H1 (cell line): Measurements from ENCODE around the gene SPOCK2. TPM values are rescaled to one million over a fixed set of nuclear protein-coding genes. Genes with fewer than 3 reads are reported as not detected.

Source experiments
- HDAC2 ChIP-seq, 2 experiments: fragments of 300-600 bp in 1 of 2; sonication (generic) in 1 of 2; IDR thresholded peaks; 2 replicates each; pipeline ENCODE4 v1.6.1; 2011 to 2012; ENCODE audit warnings: low read depth in 2 of 2, low read length in 2 of 2, mild to moderate bottlenecking in 2 of 2, moderate library complexity in 2 of 2, borderline replicate concordance in 1 of 2, inconsistent platforms in 1 of 2
- RBBP5 ChIP-seq: IDR thresholded peaks from 2 replicates; pipeline ENCODE4 v1.7.1; 2012; ENCODE audit warnings: low read depth, mild to moderate bottlenecking, inconsistent platforms, low read length, moderate library complexity, borderline replicate concordance
- SP4 ChIP-seq: IDR thresholded peaks from 2 replicates; pipeline ENCODE4 v1.6.1; 2012; ENCODE audit warnings: low read length, inconsistent platforms
- polyA plus RNA-seq, 7 experiments: library from polyadenylated mRNA; depleted of rRNA in 3 of 7; stranded (reverse) in 5 of 7; unstranded in 2 of 7; fragments of >200 nt in 5 of 7; fragments of 200-250 nt in 2 of 7; gene quantifications; 1 replicate in 5 of 7; 2 replicates in 1 of 7; 4 replicates in 1 of 7; pipeline versions ENCODE4 v1.2.1 to v1.2.3, GENCODE V29; 2011 to 2013; ENCODE audit warnings: missing spikeins in 2 of 7, mixed read lengths in 2 of 7
- total RNA-seq: library from RNA; stranded (reverse); fragmentation: NEBNext Ultra II Directional; extraction: Animal tissue kit (Norgen Biotek cat#: 25700); gene quantifications from 2 replicates; pipeline ENCODE4 v1.2.1, GENCODE V29; 2021

Gene SPOCK2
- total and polyA plus RNA-seq, 2 of the 8 experiments (the other 6 are each of a cell fraction or from before 2014, with no cell fraction given) = 1.5 to 1.9 TPM

- TF ChIP-seq HDAC2 (IDR thresholded peaks at IDR 0.05; ENCODE audit: borderline replicate concordance in 1 of 2, low read depth in 2 of 2, low read length in 2 of 2) = no peak
- TF ChIP-seq SP4 = no peak
- TF ChIP-seq RBBP5 = no peak
Observed at GRCh38 chr10:72124989-72125388, 36.6 kb upstream of the SPOCK2 start (continued).
